GM23338 (cell line): ENCODE measurements around the gene FGF21. TPM values are rescaled to one million over a fixed set of nuclear protein-coding genes. Genes with fewer than 3 reads are reported as not detected.

Source experiments
- ATAC-seq: fragments of 200-7000 bp; cut with Tn5 transposase; 3 replicates; pipeline ENCODE4 v1.9.1; 2020
- DNase-seq: peaks from one replicate; pipeline ENCODE4 v3.0.0-alpha.2; 2015; ENCODE audit warnings: low spot score
- H2AFZ ChIP-seq: fragments of 200-600 bp; sonication (generic); 2 replicates; pipeline ENCODE4 v1.8.0; 2016; ENCODE audit warnings: antibody characterized with exemption, mild to moderate bottlenecking, moderate library complexity
- H3F3A ChIP-seq: fragments of 200-600 bp; sonication (generic); replicated peaks from 2 replicates; pipeline ENCODE4 v1.8.0; 2017; ENCODE audit warnings: antibody characterized with exemption, mixed run types, low read depth
- H3K27ac ChIP-seq: fragments of 200-600 bp; sonication (generic); 2 replicates; pipeline ENCODE4 v1.6.1; 2016; ENCODE audit warnings: low read depth
- H3K27me3 ChIP-seq: fragments of 200-600 bp; sonication (generic); 2 replicates; pipeline ENCODE4 v1.8.0; 2016; ENCODE audit warnings: mild to moderate bottlenecking, mixed run types, moderate library complexity; ENCODE audit not compliant: insufficient read depth
- H3K36me3 ChIP-seq: fragments of 200-600 bp; sonication (generic); 2 replicates; pipeline ENCODE4 v1.8.0; 2016; ENCODE audit warnings: mild to moderate bottlenecking; ENCODE audit not compliant: insufficient read depth
- H3K4me1 ChIP-seq: fragments of 200-600 bp; sonication (generic); 2 replicates; pipeline ENCODE4 v1.8.0; 2016; ENCODE audit warnings: mild to moderate bottlenecking, moderate library complexity; ENCODE audit not compliant: insufficient read depth
- H3K4me2 ChIP-seq: fragments of 200-600 bp; sonication (generic); 2 replicates; pipeline ENCODE4 v1.7.1; 2017; ENCODE audit warnings: mixed run types
- H3K4me3 ChIP-seq: fragments of 200-600 bp; sonication (generic); 2 replicates; pipeline ENCODE4 v1.6.1; 2016; ENCODE audit warnings: mixed run types
- H3K79me2 ChIP-seq: fragments of 200-600 bp; sonication (generic); replicated peaks from 2 replicates; pipeline ENCODE4 v1.8.0; 2017; ENCODE audit warnings: mild to moderate bottlenecking; ENCODE audit not compliant: insufficient read depth
- H3K9me2 ChIP-seq: fragments of 200-600 bp; sonication (generic); 2 replicates; pipeline ENCODE4 v1.8.0; 2017; ENCODE audit not compliant: insufficient read depth
- H4K20me1 ChIP-seq: fragments of 200-600 bp; sonication (generic); replicated peaks from 2 replicates; pipeline ENCODE4 v1.8.0; 2017; ENCODE audit warnings: mild to moderate bottlenecking; ENCODE audit not compliant: insufficient read depth
- H3K27ac Mint-ChIP-seq: 2 replicates; pipeline ENCODE4 v1.8.0; 2020; ENCODE audit warnings: inconsistent platforms, mild to moderate bottlenecking, moderate library complexity, mixed read lengths
- H3K27me3 Mint-ChIP-seq: 3 replicates; pipeline ENCODE4 v1.8.0; 2022; ENCODE audit warnings: low read depth, mild to moderate bottlenecking, moderate library complexity, mixed read lengths, inconsistent platforms; ENCODE audit not compliant: insufficient read depth, poor library complexity
- H3K36me3 Mint-ChIP-seq: 3 replicates; pipeline ENCODE4 v1.8.0; 2021; ENCODE audit warnings: low read depth, mild to moderate bottlenecking, inconsistent platforms, moderate library complexity, mixed read lengths
- H3K4me1 Mint-ChIP-seq: 3 replicates; pipeline ENCODE4 v1.8.0; 2020; ENCODE audit warnings: mild to moderate bottlenecking, inconsistent platforms, mixed read lengths
- H3K4me3 Mint-ChIP-seq: 3 replicates; pipeline ENCODE4 v1.8.0; 2021; ENCODE audit warnings: moderate library complexity, mild to moderate bottlenecking, inconsistent platforms, mixed read lengths
- H3K9me3 Mint-ChIP-seq: 3 replicates; pipeline ENCODE4 v1.8.0; 2020; ENCODE audit warnings: moderate library complexity, mild to moderate bottlenecking, inconsistent platforms, mixed read lengths
- CREB1 ChIP-seq: fragments of 250-450 bp; sonication (Bioruptor Pico); IDR thresholded peaks from 2 replicates; pipeline ENCODE4 v1.5.0; 2020; ENCODE audit warnings: low read depth, mild to moderate bottlenecking, moderate library complexity
- CTCF ChIP-seq, 2 experiments: fragments of 200-600 bp in 1 of 2; sonication (generic) in 1 of 2; conservative IDR thresholded peaks; 2 replicates each; pipeline versions ENCODE4 v1.5.1 to v1.6.1; 2016 to 2017; ENCODE audit warnings: antibody characterized with exemption in 2 of 2, low read depth in 2 of 2, mild to moderate bottlenecking in 2 of 2, moderate library complexity in 1 of 2
- ETS1 ChIP-seq: IDR thresholded peaks from 2 replicates; pipeline ENCODE4 v1.6.1; 2016; ENCODE audit warnings: antibody characterized with exemption
- EZH2 ChIP-seq: fragments of 200-600 bp; sonication (generic); IDR thresholded peaks from one replicate; pipeline ENCODE4 v1.8.0; 2017; ENCODE audit warnings: antibody characterized with exemption, mild to moderate bottlenecking, low read depth; ENCODE audit not compliant: unreplicated experiment
- EZH2phosphoT487 ChIP-seq: fragments of 200-600 bp; sonication (generic); IDR thresholded peaks from one replicate; pipeline ENCODE4 v1.8.1; 2018; ENCODE audit warnings: antibody characterized with exemption; ENCODE audit not compliant: unreplicated experiment
- JUNB ChIP-seq: IDR thresholded peaks from one replicate; pipeline ENCODE4 v1.6.1; 2016; ENCODE audit warnings: antibody characterized with exemption; ENCODE audit not compliant: unreplicated experiment
- NANOG ChIP-seq: IDR thresholded peaks from 2 replicates; pipeline ENCODE4 v1.6.1; 2016; ENCODE audit warnings: antibody characterized with exemption, borderline replicate concordance
- POLR2AphosphoS5 ChIP-seq: IDR thresholded peaks from 2 replicates; pipeline ENCODE4 v1.6.1; 2016; ENCODE audit warnings: antibody characterized with exemption, low read depth
- REST ChIP-seq: IDR thresholded peaks from one replicate; pipeline ENCODE4 v1.6.1; 2018; ENCODE audit warnings: antibody characterized with exemption; ENCODE audit not compliant: unreplicated experiment
- STAT1 ChIP-seq: IDR thresholded peaks from one replicate; pipeline ENCODE4 v1.6.1; 2016; ENCODE audit warnings: antibody characterized with exemption; ENCODE audit not compliant: unreplicated experiment
- ZNF114 ChIP-seq: fragments of 250-450 bp; sonication (Bioruptor Pico); IDR thresholded peaks from 2 replicates; pipeline ENCODE4 v1.5.0; 2020; ENCODE audit warnings: mild to moderate bottlenecking, moderate library complexity
- ZNF331 ChIP-seq: fragments of 250-450 bp; sonication (Bioruptor Pico); IDR thresholded peaks from 2 replicates; pipeline ENCODE4 v1.5.0; 2020; ENCODE audit warnings: low read depth, mild to moderate bottlenecking, moderate library complexity
- ZNF462 ChIP-seq: fragments of 250-450 bp; sonication (Bioruptor Pico); IDR thresholded peaks from 2 replicates; pipeline ENCODE4 v1.5.0; 2020; ENCODE audit warnings: mild to moderate bottlenecking, moderate library complexity
- polyA plus RNA-seq: library from polyadenylated mRNA; unstranded; fragments of >200 nt; fragmentation: Nextera tagmentation; extraction: Ambion mirVana; gene quantifications from 2 replicates; pipeline ENCODE4 v1.2.1, GENCODE V29; 2016
- total RNA-seq: library from RNA; depleted of rRNA; stranded (reverse); fragments of >200 nt; shearing (Covaris generic); gene quantifications from 2 replicates; pipeline ENCODE4 v1.2.3, GENCODE V29; 2014

FGF21 gene
- total and polyA plus RNA-seq, 2 experiments from 2014 or later = 0.78 to 1.3 TPM

- H3K27ac Mint-ChIP-seq = peak overlapping the region; percentile 57; the same call in 1 of the 2 replicates
- peak; percentile 56 for DNase-seq
- H3F3A ChIP-seq = peaks cover 13% of the 10 kb centered on the region; the same call in 1 of the 2 replicates
- no peak for TF ChIP-seq ETS1
- TF ChIP-seq ZNF114 (CRISPR knock-in tag) = no peak
- TF ChIP-seq CTCF (conservative IDR thresholded peaks at IDR 0.05; ENCODE audit: low read depth in 2 of 2) = no peak
- TF ChIP-seq CREB1 (CRISPR knock-in tag) = no peak
- TF ChIP-seq EZH2phosphoT487 = no peak
- TF ChIP-seq REST = no peak
- TF ChIP-seq JUNB = no peak
- TF ChIP-seq EZH2 = no peak
- TF ChIP-seq ZNF331 (CRISPR knock-in tag) = no peak
- TF ChIP-seq ZNF462 (CRISPR knock-in tag) = no peak
- TF ChIP-seq STAT1 = no peak
- no peak for TF ChIP-seq NANOG
- no peak for TF ChIP-seq POLR2AphosphoS5
- peaks cover 3% of the 10 kb centered on the region; the same call in 1 of the 3 replicates for H3K9me3 Mint-ChIP-seq
- H3K36me3 Mint-ChIP-seq = no peaks in the 10 kb centered on the region; the same call in 2 of the 3 replicates
- no peak overlapping the region for H3K27ac ChIP-seq
- H3K4me2 ChIP-seq = peak overlapping the region; percentile 70
- no peaks in the 10 kb centered on the region for H3K9me2 ChIP-seq
- no peaks in the 10 kb centered on the region for H4K20me1 ChIP-seq
- H3K4me1 Mint-ChIP-seq = peaks cover 39% of the 10 kb centered on the region
- H3K27me3 ChIP-seq = no peaks in the 10 kb centered on the region
- H3K4me1 ChIP-seq = peaks cover 39% of the 10 kb centered on the region
- H2AFZ ChIP-seq = no peak overlapping the region
- peaks cover 27% of the 10 kb centered on the region for H3K27me3 Mint-ChIP-seq
- H3K79me2 ChIP-seq = no peaks in the 10 kb centered on the region
- H3K4me3 ChIP-seq = peak overlapping the region; percentile 58; the same call in 1 of the 2 replicates
- no peaks in the 10 kb centered on the region for H3K36me3 ChIP-seq
- no peak for ATAC-seq
- H3K4me3 Mint-ChIP-seq = peak overlapping the region; percentile 29; the same call in 1 of the 3 replicates
These were observed 36.6 kb upstream of the FGF21 start for GRCh38 chr19:48718711-48719231.
